ENCODE results near the gene ERGIC2. TPM values are rescaled to one million over a fixed set of nuclear protein-coding genes. Genes with fewer than 3 reads are reported as not detected.

ERGIC2 gene
- total and polyA plus RNA-seq, 4 donors = 39.5 to 70.5 (median 48.7) TPM

DNA sequence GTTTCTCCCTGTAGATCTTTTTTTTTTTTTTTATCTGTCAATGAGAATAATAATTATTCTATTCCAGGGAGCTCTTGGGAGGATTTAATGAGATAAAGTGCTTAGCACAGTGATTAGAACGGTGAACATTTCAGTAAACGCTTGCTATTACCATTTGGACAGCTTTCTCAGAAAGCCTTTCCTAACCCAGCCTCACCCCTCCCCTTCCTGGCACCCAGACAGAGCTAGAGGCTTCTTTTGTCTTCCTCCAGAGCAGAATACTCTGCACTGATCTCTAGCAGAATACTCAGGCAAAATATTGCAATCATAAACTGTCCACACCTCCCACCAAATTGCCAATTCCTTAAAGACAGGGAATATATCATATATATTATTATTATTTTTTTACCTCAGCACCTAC lies 66.6 kb downstream of the ERGIC2 start:
- Histone ChIP-seq H3K27me3 (ENCODE audit: control insufficient read depth in 3 of 3, insufficient read depth in 3 of 3, low read length in 2 of 3) (no peaks in the 10 kb centered on the region), H3K9ac (ENCODE audit: insufficient read depth in 1 of 2, low read length in 2 of 2) (no peak overlapping the region), H3K4me1 (ENCODE audit: control insufficient read depth in 5 of 5, insufficient read depth in 5 of 5, low read length in 5 of 5) (no peaks in the 10 kb centered on the region), H3K36me3 (ENCODE audit: control insufficient read depth in 4 of 4, insufficient read depth in 4 of 4, low read length in 4 of 4) (peaks cover 0 to 4% (median 0%) of the 10 kb centered on the region in 4 donors), H3K27ac (ENCODE audit: low read depth in 1 of 2, low read length in 1 of 2) (no peak overlapping the region), H3K9me3 (ENCODE audit: control insufficient read depth in 4 of 4, insufficient read depth in 3 of 4, low read length in 3 of 4) (no peaks in the 10 kb centered on the region), H3K4me3 (no peak overlapping the region)
- DNase-seq = peak in 2 of 3 donors; percentile 18 to 36
- WGBS, 2 donors = 39 to 71% methylated on average over 2 of the region's 2 CpGs
- TF ChIP-seq, protein P1, sequence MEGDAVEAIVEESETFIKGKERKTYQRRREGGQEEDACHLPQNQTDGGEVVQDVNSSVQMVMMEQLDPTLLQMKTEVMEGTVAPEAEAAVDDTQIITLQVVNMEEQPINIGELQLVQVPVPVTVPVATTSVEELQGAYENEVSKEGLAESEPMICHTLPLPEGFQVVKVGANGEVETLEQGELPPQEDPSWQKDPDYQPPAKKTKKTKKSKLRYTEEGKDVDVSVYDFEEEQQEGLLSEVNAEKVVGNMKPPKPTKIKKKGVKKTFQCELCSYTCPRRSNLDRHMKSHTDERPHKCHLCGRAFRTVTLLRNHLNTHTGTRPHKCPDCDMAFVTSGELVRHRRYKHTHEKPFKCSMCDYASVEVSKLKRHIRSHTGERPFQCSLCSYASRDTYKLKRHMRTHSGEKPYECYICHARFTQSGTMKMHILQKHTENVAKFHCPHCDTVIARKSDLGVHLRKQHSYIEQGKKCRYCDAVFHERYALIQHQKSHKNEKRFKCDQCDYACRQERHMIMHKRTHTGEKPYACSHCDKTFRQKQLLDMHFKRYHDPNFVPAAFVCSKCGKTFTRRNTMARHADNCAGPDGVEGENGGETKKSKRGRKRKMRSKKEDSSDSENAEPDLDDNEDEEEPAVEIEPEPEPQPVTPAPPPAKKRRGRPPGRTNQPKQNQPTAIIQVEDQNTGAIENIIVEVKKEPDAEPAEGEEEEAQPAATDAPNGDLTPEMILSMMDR (IDR thresholded peaks at IDR 0.05; ENCODE audit: control extremely low read depth, extremely low read depth) = no peak
- ATAC-seq (ENCODE audit: insufficient read depth, low FRiP score) = no peak

DNA sequence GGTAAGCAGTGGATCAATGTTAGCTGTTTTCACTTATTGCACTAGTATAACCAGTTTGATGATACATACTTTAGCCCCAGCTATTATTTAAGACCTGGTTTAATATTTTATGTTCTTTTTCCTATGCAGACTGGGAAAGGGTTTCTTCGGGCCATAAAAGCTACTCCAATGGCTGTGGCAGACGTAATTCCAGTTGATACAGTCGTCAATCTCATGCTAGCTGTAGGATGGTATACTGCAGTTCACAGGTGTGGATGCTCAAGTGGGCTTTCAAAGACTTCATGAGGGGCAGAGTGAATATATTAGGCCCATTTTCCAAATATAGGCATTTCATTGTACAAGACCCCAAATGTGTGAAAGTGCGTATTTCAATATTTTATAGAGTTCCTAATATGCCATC lies 70.1 kb downstream of the ERGIC2 start:
- no peak overlapping the region for H3K27ac ChIP-seq (ENCODE audit: low read depth in 1 of 2, low read length in 1 of 2)
- no peak overlapping the region for H3K4me3 ChIP-seq
- no peaks in the 10 kb centered on the region for H3K9me3 ChIP-seq (ENCODE audit: control insufficient read depth in 4 of 4, insufficient read depth in 3 of 4, low read length in 3 of 4)
- H3K36me3 ChIP-seq (ENCODE audit: control insufficient read depth in 4 of 4, insufficient read depth in 4 of 4, low read length in 4 of 4) = peaks cover 0 to 4% (median 1%) of the 10 kb centered on the region in 4 donors
- ATAC-seq (ENCODE audit: insufficient read depth, low FRiP score) (no peak), DNase-seq (no peak)
- H3K9ac ChIP-seq (ENCODE audit: insufficient read depth in 1 of 2, low read length in 2 of 2) = no peak overlapping the region
- H3K4me1 ChIP-seq (ENCODE audit: control insufficient read depth in 5 of 5, insufficient read depth in 5 of 5, low read length in 5 of 5) = no peaks in the 10 kb centered on the region
- WGBS, 2 donors = 97 to 99% methylated on average over 4 of the region's 4 CpGs
- no peaks in the 10 kb centered on the region for H3K27me3 ChIP-seq (ENCODE audit: control insufficient read depth in 3 of 3, insufficient read depth in 3 of 3, low read length in 2 of 3)
- TF ChIP-seq, protein P1 (IDR thresholded peaks at IDR 0.05; ENCODE audit: control extremely low read depth, extremely low read depth) = no peak

DNA sequence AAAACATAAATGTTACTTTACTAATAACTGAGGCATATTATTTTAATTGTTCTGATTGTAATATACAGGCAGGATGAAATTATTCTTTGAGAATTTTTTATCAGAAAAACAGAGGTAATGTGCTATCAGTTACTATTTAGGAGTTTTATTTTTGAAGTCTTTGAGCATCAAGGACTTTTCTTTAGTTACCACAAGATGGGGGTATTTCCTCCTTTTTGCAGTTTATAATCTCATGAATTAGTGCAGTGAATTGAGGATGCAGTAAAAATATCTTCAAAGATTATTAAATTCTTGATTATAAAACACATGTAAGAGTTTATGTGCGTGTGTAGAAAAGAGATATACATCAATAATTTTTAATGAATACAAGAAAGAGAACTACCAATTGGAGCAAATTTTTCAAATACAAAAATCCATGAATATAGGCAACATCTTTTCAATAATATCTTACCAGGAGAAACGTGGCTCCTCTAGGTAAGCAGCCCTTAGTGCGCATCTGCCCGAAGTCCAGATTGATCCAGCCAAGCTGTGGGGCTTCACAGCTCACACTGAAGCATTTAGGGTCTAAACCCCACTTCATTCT lies 71.6 kb downstream of the ERGIC2 start:
- Histone ChIP-seq H3K27me3 (ENCODE audit: control insufficient read depth in 3 of 3, insufficient read depth in 3 of 3, low read length in 2 of 3) (no peaks in the 10 kb centered on the region), H3K9me3 (ENCODE audit: control insufficient read depth in 4 of 4, insufficient read depth in 3 of 4, low read length in 3 of 4) (no peaks in the 10 kb centered on the region), H3K4me1 (ENCODE audit: control insufficient read depth in 5 of 5, insufficient read depth in 5 of 5, low read length in 5 of 5) (no peaks in the 10 kb centered on the region), H3K9ac (ENCODE audit: insufficient read depth in 1 of 2, low read length in 2 of 2) (no peak overlapping the region), H3K27ac (ENCODE audit: low read depth in 1 of 2, low read length in 1 of 2) (no peak overlapping the region), H3K4me3 (no peak overlapping the region), H3K36me3 (ENCODE audit: control insufficient read depth in 4 of 4, insufficient read depth in 4 of 4, low read length in 4 of 4) (peaks cover 0 to 3% (median under 1%) of the 10 kb centered on the region in 4 donors)
- no peak for ATAC-seq (ENCODE audit: insufficient read depth, low FRiP score)
- WGBS, 2 donors = 87 to 92% methylated on average over 4 of the region's 4 CpGs
- DNase-seq = peak in 2 of 3 donors; percentile 20 to 47
- TF ChIP-seq, protein P1 (IDR thresholded peaks at IDR 0.05; ENCODE audit: control extremely low read depth, extremely low read depth) = no peak

DNA sequence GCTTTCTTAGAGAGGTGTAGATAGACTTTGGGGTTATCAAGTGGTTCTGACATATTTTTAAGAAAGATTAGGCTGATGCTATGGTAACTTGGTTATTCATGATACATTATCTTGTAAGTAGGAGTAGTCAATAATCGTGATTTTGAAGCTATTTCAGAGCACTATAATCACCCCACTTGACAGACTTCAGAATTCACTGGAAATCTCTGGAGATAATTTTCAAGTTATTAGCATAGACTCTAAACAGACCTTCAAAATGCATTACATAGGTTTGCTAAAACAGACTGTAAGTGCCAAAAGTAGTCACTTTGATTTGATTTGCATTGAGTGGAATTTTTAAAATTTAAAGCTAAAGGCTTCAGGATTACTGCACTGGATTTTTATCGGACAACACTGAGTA lies 74.3 kb downstream of the ERGIC2 start:
- DNase-seq (no peak), ATAC-seq (ENCODE audit: insufficient read depth, low FRiP score) (no peak)
- Histone ChIP-seq H3K4me3 (no peak overlapping the region), H3K9ac (ENCODE audit: insufficient read depth in 1 of 2, low read length in 2 of 2) (no peak overlapping the region), H3K27ac (ENCODE audit: low read depth in 1 of 2, low read length in 1 of 2) (no peak overlapping the region), H3K36me3 (ENCODE audit: control insufficient read depth in 4 of 4, insufficient read depth in 4 of 4, low read length in 4 of 4) (peaks cover 0 to 3% (median under 1%) of the 10 kb centered on the region in 4 donors), H3K4me1 (ENCODE audit: control insufficient read depth in 5 of 5, insufficient read depth in 5 of 5, low read length in 5 of 5) (no peaks in the 10 kb centered on the region), H3K27me3 (ENCODE audit: control insufficient read depth in 3 of 3, insufficient read depth in 3 of 3, low read length in 2 of 3) (no peaks in the 10 kb centered on the region), H3K9me3 (ENCODE audit: control insufficient read depth in 4 of 4, insufficient read depth in 3 of 4, low read length in 3 of 4) (no peaks in the 10 kb centered on the region)
- TF ChIP-seq, protein P1 (IDR thresholded peaks at IDR 0.05; ENCODE audit: control extremely low read depth, extremely low read depth) = no peak
- WGBS, 2 donors = 79 to 99% methylated on average over 2 of the region's 2 CpGs
